GM12875 (cell line): ENCODE measurements around the gene RBMS1.

ENCODE experiments used
- H3K4me3 ChIP-seq: one replicate; pipeline ENCODE4 v1.5.1; 2011; ENCODE audit warnings: low read depth, low read length, control low read depth
- TF ChIP-seq, protein P1 (sequence below): IDR thresholded peaks from 2 replicates; pipeline ENCODE4 v1.5.1; 2011; ENCODE audit warnings: low read depth, mild to moderate bottlenecking, control low read depth, inconsistent platforms, low read length, moderate library complexity, borderline replicate concordance; ENCODE audit not compliant: insufficient read depth

Gene RBMS1

GRCh38 chr2:160291382-160291781 lies 202.2 kb downstream of the RBMS1 start:
- TF ChIP-seq, protein P1, sequence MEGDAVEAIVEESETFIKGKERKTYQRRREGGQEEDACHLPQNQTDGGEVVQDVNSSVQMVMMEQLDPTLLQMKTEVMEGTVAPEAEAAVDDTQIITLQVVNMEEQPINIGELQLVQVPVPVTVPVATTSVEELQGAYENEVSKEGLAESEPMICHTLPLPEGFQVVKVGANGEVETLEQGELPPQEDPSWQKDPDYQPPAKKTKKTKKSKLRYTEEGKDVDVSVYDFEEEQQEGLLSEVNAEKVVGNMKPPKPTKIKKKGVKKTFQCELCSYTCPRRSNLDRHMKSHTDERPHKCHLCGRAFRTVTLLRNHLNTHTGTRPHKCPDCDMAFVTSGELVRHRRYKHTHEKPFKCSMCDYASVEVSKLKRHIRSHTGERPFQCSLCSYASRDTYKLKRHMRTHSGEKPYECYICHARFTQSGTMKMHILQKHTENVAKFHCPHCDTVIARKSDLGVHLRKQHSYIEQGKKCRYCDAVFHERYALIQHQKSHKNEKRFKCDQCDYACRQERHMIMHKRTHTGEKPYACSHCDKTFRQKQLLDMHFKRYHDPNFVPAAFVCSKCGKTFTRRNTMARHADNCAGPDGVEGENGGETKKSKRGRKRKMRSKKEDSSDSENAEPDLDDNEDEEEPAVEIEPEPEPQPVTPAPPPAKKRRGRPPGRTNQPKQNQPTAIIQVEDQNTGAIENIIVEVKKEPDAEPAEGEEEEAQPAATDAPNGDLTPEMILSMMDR, result no peak
- no peak overlapping the region for H3K4me3 ChIP-seq

- TF ChIP-seq, protein P1, result no peak
These were observed 203.0 kb downstream of the RBMS1 start for GRCh38 chr2:160290598-160290997.

DNA sequence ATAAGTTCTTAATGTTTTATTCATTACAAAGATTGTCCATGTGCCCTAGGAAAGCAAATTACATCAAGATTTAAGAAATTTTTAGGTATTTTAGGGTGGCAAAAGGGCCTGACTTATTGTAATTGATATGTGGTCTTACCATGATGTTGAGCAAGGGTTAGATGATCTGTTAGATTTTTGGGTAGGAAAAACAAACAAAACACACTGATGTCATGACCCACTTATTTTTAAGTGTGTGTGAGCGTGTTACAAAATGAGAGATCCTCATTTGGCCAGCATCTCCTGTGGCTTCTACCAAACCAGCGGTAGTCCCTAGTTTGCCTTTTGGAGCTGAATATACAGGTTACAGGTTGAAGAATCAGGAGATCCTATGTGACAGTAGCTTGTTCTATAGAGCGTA lies 203.8 kb downstream of the RBMS1 start:
- no peak overlapping the region for H3K4me3 ChIP-seq
- TF ChIP-seq, protein P1, result no peak

More at GRCh38 chr2:160290598-160290997, 203.0 kb downstream of the RBMS1 start:
- H3K4me3 ChIP-seq, result no peak overlapping the region

DNA sequence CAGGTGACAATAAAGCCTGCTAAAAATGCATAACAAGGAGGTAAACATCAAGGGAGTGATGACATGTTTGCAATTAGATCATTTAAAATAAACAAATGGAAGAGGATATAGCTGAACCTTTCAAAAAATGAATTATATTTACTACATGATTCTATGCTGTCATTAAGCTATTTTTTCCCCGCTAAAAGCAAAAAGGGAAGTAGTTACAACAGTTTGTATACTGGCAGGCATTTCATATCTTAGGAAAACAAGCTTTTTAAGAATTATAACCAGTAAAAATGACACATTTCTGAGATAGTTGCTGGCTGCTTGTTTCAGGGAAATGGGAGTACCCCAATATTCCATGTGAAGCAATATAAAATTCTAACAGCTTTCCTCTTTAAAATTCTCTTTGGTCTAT lies 204.5 kb downstream of the RBMS1 start:
- no peak overlapping the region for H3K4me3 ChIP-seq
- TF ChIP-seq, protein P1, result no peak

DNA sequence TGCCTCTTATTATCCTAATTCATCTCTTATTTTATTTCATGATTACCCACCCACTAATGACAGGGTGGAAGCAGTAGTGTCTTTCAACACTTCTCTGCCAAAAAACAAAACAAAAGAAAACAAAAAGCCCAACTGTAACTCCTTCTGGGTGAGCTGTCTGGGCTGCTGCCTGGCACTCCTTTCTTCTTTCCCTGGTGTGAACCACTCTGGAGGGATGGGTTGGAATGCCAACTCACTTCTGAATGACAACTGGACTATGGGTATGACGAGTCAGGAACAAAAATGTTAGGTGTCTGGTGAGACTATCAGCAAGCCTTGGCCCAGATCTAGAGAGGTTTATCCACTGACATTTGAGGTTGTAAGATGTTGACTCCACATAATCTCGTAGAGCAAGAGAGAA lies 205.3 kb downstream of the RBMS1 start:
- H3K4me3 ChIP-seq, result no peak overlapping the region
- TF ChIP-seq, protein P1, result no peak

- TF ChIP-seq, protein P1, result no peak
- H3K4me3 ChIP-seq, result no peak overlapping the region
These were observed 206.1 kb downstream of the RBMS1 start for GRCh38 chr2:160287476-160287875.

GRCh38 chr2:160286551-160286950 lies 207.1 kb downstream of the RBMS1 start:
- H3K4me3 ChIP-seq, result no peak overlapping the region
- TF ChIP-seq, protein P1, result no peak
